ENCODE measurements around the gene SPDYE17. TPM values are rescaled to one million over a fixed set of nuclear protein-coding genes. Genes with fewer than 3 reads are reported as not detected.
"Not testable (repeated sequence)": the region's sequence is repeated elsewhere in the genome, so short reads cannot be mapped to it uniquely, and the experiment has no call there.

The SPDYE17 gene
- total RNA-seq, 1 donor from 2014 or later, result not detected

GRCh38 chr7:76998285-76998589 lies 33.9 kb downstream of the SPDYE17 start:
- no peak for TF ChIP-seq CTCF (IDR thresholded peaks at IDR 0.05; ENCODE audit: unreplicated experiment)
- Mint-ChIP-seq H3K4me1 (ENCODE audit: unreplicated experiment) (no peaks in the 10 kb centered on the region), H3K36me3 (ENCODE audit: low read depth, unreplicated experiment) (peaks cover 4% of the 10 kb centered on the region), H3K27me3 (ENCODE audit: unreplicated experiment) (peaks cover 2% of the 10 kb centered on the region), H3K4me3 (ENCODE audit: unreplicated experiment) (no peak overlapping the region), H3K9me3 (ENCODE audit: unreplicated experiment) (no peaks in the 10 kb centered on the region), H3K27ac (ENCODE audit: unreplicated experiment) (no peak overlapping the region)
- DNase-seq (ENCODE audit: low spot score), result no peak

GRCh38 chr7:76997381-76998284 lies 34.5 kb downstream of the SPDYE17 start:
- DNase-seq (ENCODE audit: low spot score), result no peak
- no peaks in the 10 kb centered on the region for H3K27me3 Mint-ChIP-seq (ENCODE audit: unreplicated experiment)
- H3K4me1 Mint-ChIP-seq (ENCODE audit: unreplicated experiment), result no peaks in the 10 kb centered on the region
- H3K27ac Mint-ChIP-seq (ENCODE audit: unreplicated experiment), result no peak overlapping the region
- no peak for TF ChIP-seq CTCF (IDR thresholded peaks at IDR 0.05; ENCODE audit: unreplicated experiment)
- no peaks in the 10 kb centered on the region for H3K9me3 Mint-ChIP-seq (ENCODE audit: unreplicated experiment)
- no peak overlapping the region for H3K4me3 Mint-ChIP-seq (ENCODE audit: unreplicated experiment)
- H3K36me3 Mint-ChIP-seq (ENCODE audit: low read depth, unreplicated experiment), result peaks cover under 1% of the 10 kb centered on the region

GRCh38 chr7:76996932-76997331 lies 35.2 kb downstream of the SPDYE17 start:
- H3K9me3 Mint-ChIP-seq (ENCODE audit: unreplicated experiment); DNase-seq (ENCODE audit: low spot score); H3K27me3 Mint-ChIP-seq (ENCODE audit: unreplicated experiment); H3K36me3 Mint-ChIP-seq (ENCODE audit: low read depth, unreplicated experiment); H3K4me3 Mint-ChIP-seq (ENCODE audit: unreplicated experiment); H3K4me1 Mint-ChIP-seq (ENCODE audit: unreplicated experiment); H3K27ac Mint-ChIP-seq (ENCODE audit: unreplicated experiment): not testable (repeated sequence)

GRCh38 chr7:76994286-76994685 lies 37.9 kb downstream of the SPDYE17 start:
- not testable (repeated sequence) for H3K9me3 Mint-ChIP-seq (ENCODE audit: unreplicated experiment); H3K4me3 Mint-ChIP-seq (ENCODE audit: unreplicated experiment); DNase-seq (ENCODE audit: low spot score); H3K27ac Mint-ChIP-seq (ENCODE audit: unreplicated experiment); H3K4me1 Mint-ChIP-seq (ENCODE audit: unreplicated experiment); H3K36me3 Mint-ChIP-seq (ENCODE audit: low read depth, unreplicated experiment); H3K27me3 Mint-ChIP-seq (ENCODE audit: unreplicated experiment)

- H3K4me3 Mint-ChIP-seq (ENCODE audit: unreplicated experiment); H3K27me3 Mint-ChIP-seq (ENCODE audit: unreplicated experiment); H3K36me3 Mint-ChIP-seq (ENCODE audit: low read depth, unreplicated experiment); H3K27ac Mint-ChIP-seq (ENCODE audit: unreplicated experiment); DNase-seq (ENCODE audit: low spot score); H3K4me1 Mint-ChIP-seq (ENCODE audit: unreplicated experiment); H3K9me3 Mint-ChIP-seq (ENCODE audit: unreplicated experiment): not testable (repeated sequence)
Measured at GRCh38 chr7:76993831-76994230, 38.3 kb downstream of the SPDYE17 start.

GRCh38 chr7:76992871-76993270 lies 39.3 kb downstream of the SPDYE17 start:
- H3K4me1 Mint-ChIP-seq (ENCODE audit: unreplicated experiment); H3K4me3 Mint-ChIP-seq (ENCODE audit: unreplicated experiment); H3K27ac Mint-ChIP-seq (ENCODE audit: unreplicated experiment); DNase-seq (ENCODE audit: low spot score); H3K27me3 Mint-ChIP-seq (ENCODE audit: unreplicated experiment); H3K36me3 Mint-ChIP-seq (ENCODE audit: low read depth, unreplicated experiment); H3K9me3 Mint-ChIP-seq (ENCODE audit: unreplicated experiment): not testable (repeated sequence)

GRCh38 chr7:76992204-76992603 lies 40.0 kb downstream of the SPDYE17 start:
- H3K27me3 Mint-ChIP-seq (ENCODE audit: unreplicated experiment); H3K9me3 Mint-ChIP-seq (ENCODE audit: unreplicated experiment); H3K4me3 Mint-ChIP-seq (ENCODE audit: unreplicated experiment); H3K36me3 Mint-ChIP-seq (ENCODE audit: low read depth, unreplicated experiment); DNase-seq (ENCODE audit: low spot score); H3K27ac Mint-ChIP-seq (ENCODE audit: unreplicated experiment); H3K4me1 Mint-ChIP-seq (ENCODE audit: unreplicated experiment): not testable (repeated sequence)

GRCh38 chr7:76990202-76990601 lies 42.0 kb downstream of the SPDYE17 start:
- DNase-seq (ENCODE audit: low spot score); H3K36me3 Mint-ChIP-seq (ENCODE audit: low read depth, unreplicated experiment); H3K4me3 Mint-ChIP-seq (ENCODE audit: unreplicated experiment); H3K4me1 Mint-ChIP-seq (ENCODE audit: unreplicated experiment); H3K9me3 Mint-ChIP-seq (ENCODE audit: unreplicated experiment); H3K27ac Mint-ChIP-seq (ENCODE audit: unreplicated experiment); H3K27me3 Mint-ChIP-seq (ENCODE audit: unreplicated experiment): not testable (repeated sequence)

- H3K27ac Mint-ChIP-seq (ENCODE audit: unreplicated experiment); H3K27me3 Mint-ChIP-seq (ENCODE audit: unreplicated experiment); H3K4me1 Mint-ChIP-seq (ENCODE audit: unreplicated experiment); H3K4me3 Mint-ChIP-seq (ENCODE audit: unreplicated experiment); H3K9me3 Mint-ChIP-seq (ENCODE audit: unreplicated experiment); H3K36me3 Mint-ChIP-seq (ENCODE audit: low read depth, unreplicated experiment); DNase-seq (ENCODE audit: low spot score): not testable (repeated sequence)
Measured at GRCh38 chr7:76985924-76986717, 46.0 kb downstream of the SPDYE17 start.

- not testable (repeated sequence) for DNase-seq (ENCODE audit: low spot score); H3K27ac Mint-ChIP-seq (ENCODE audit: unreplicated experiment); H3K4me1 Mint-ChIP-seq (ENCODE audit: unreplicated experiment); H3K36me3 Mint-ChIP-seq (ENCODE audit: low read depth, unreplicated experiment); H3K27me3 Mint-ChIP-seq (ENCODE audit: unreplicated experiment); H3K4me3 Mint-ChIP-seq (ENCODE audit: unreplicated experiment); H3K9me3 Mint-ChIP-seq (ENCODE audit: unreplicated experiment)
Measured at GRCh38 chr7:76984784-76985136, 47.4 kb downstream of the SPDYE17 start.
